Testis (tissue), 2 donors: ENCODE measurements around the gene MYBPC3.

Source experiments
- CTCF ChIP-seq, 3 experiments: fragments of 450-650 bp in 2 of 3; fragments of 200-600 bp in 1 of 3; sonication (generic) in 1 of 3; IDR thresholded peaks; one replicate each; pipeline ENCODE4 v1.5.1; 2016 to 2019; ENCODE audit warnings: antibody characterized with exemption in 3 of 3, mild to moderate bottlenecking in 2 of 3, moderate library complexity in 1 of 3
- POLR2A ChIP-seq: fragments of 450-650 bp; IDR thresholded peaks from one replicate; pipeline ENCODE4 v1.6.1; 2017; ENCODE audit warnings: antibody characterized with exemption, mild to moderate bottlenecking, moderate library complexity

DNA sequence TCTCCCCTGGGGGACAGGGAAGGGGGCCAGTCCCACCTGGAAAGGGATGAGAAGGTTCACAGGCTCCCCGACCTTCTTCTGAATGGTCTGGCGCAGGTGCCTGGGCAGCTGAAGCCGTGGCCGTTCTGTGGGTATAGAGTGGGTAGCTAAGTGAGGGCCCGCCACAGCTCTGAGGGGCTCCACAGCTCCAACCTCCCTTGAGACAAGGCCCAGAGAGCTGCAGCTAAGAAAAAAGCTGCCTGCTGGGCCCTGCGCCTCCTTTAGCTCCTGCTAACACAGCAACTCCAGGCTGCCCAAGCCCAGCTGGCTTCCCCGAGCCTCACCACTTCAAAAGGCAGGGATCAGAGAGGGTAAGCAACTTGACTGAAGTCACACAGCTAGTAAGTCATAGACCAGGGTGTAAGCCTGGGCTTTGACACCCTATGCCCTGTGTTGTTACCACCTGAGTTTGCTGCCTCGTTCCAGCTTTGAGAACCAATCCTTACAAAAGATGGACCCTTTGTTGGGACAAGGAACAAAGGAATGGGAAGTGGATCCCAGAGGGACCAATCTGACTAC, 18.5 kb downstream of the MYBPC3 start:
- TF ChIP-seq CTCF (IDR thresholded peaks at IDR 0.05) = no peak
- TF ChIP-seq POLR2A = no peak
